SK-N-SH (cell line): Measurements from ENCODE around the gene DIAPH1. TPM values are rescaled to one million over a fixed set of nuclear protein-coding genes. Genes with fewer than 3 reads are reported as not detected.

Source experiments
- CTCF ChIA-PET: fragments of 300-600, 350-600 bp; formaldehyde crosslinking; extraction: SDS; loops from one replicate; lab custom pipeline; 2021; lab: Yijun Ruan, JAX
- POLR2A ChIA-PET: fragments of 350-600 bp; sonication (Branson Sonifier 250); formaldehyde crosslinking; extraction: SDS; loops from one replicate; lab custom pipeline; 2020; ENCODE audit warnings: antibody characterized with exemption, inconsistent platforms; lab: Yijun Ruan, JAX
- DNase-seq: peaks from one replicate; pipeline ENCODE4 v3.0.0; 2012
- H2AFZ ChIP-seq: fragments of 200-600 bp; sonication (generic); 2 replicates; pipeline ENCODE4 v1.8.1; 2016; ENCODE audit warnings: antibody characterized with exemption, mild to moderate bottlenecking, low read depth
- H3F3A ChIP-seq: fragments of 200-600 bp; sonication (generic); replicated peaks from 2 replicates; pipeline ENCODE3; 2016; ENCODE audit warnings: antibody characterized with exemption, mild to moderate bottlenecking; ENCODE audit not compliant: insufficient read depth
- H3K27ac ChIP-seq, 2 experiments: fragments of 200-500 bp in 1 of 2; fragments of 200-600 bp in 1 of 2; sonication (Bioruptor generic) in 1 of 2; sonication (generic), shearing (Covaris generic) in 1 of 2; 2 replicates each; pipeline versions ENCODE4 v1.5.1 to v1.6.1; 2014 to 2016; ENCODE audit warnings: low read depth in 2 of 2, inconsistent platforms in 1 of 2, low read length in 1 of 2, mild to moderate bottlenecking in 1 of 2, mixed read lengths in 1 of 2
- H3K27me3 ChIP-seq: fragments of 200-600 bp; sonication (generic), shearing (Covaris generic); 2 replicates; pipeline ENCODE4 v1.6.1; 2016; ENCODE audit warnings: mixed run types; ENCODE audit not compliant: insufficient read depth
- H3K36me3 ChIP-seq, 2 experiments: fragments of 200-500 bp in 1 of 2; fragments of 200-600 bp in 1 of 2; sonication (Bioruptor generic) in 1 of 2; sonication (generic) in 1 of 2; replicated peaks in 1 of 2; 2 replicates each; pipeline versions ENCODE3 to v1.5.1; 2014 to 2016; ENCODE audit warnings: low read length in 1 of 2, mild to moderate bottlenecking in 1 of 2; ENCODE audit not compliant: insufficient read depth in 2 of 2, control insufficient read depth in 1 of 2
- H3K4me1 ChIP-seq, 2 experiments: fragments of 200-500 bp in 1 of 2; fragments of 200-600 bp in 1 of 2; sonication (Bioruptor generic) in 1 of 2; sonication (generic), shearing (Covaris generic) in 1 of 2; 2 replicates each; pipeline versions ENCODE4 v1.5.1 to v1.6.1; 2014 to 2016; ENCODE audit warnings: low read depth in 1 of 2, low read length in 1 of 2, mixed run types in 1 of 2; ENCODE audit not compliant: insufficient read depth in 2 of 2, control insufficient read depth in 1 of 2
- H3K4me2 ChIP-seq: fragments of 200-600 bp; sonication (generic), shearing (Covaris generic); 2 replicates; pipeline ENCODE4 v1.6.1; 2017; ENCODE audit warnings: mixed run types
- H3K4me3 ChIP-seq, 2 experiments: fragments of 200-500 bp in 1 of 2; fragments of 200-600 bp in 1 of 2; sonication (Bioruptor generic) in 1 of 2; sonication (generic), shearing (Covaris generic) in 1 of 2; 2 replicates each; pipeline versions ENCODE4 v1.5.1 to v1.8.1; 2014 to 2016; ENCODE audit warnings: low read depth in 2 of 2, inconsistent platforms in 1 of 2, low read length in 1 of 2, mild to moderate bottlenecking in 1 of 2, mixed read lengths in 1 of 2, moderate library complexity in 1 of 2
- H3K79me2 ChIP-seq: fragments of 200-600 bp; sonication (generic); 2 replicates; pipeline ENCODE4 v1.8.1; 2017; ENCODE audit warnings: mild to moderate bottlenecking; ENCODE audit not compliant: insufficient read depth
- H3K9ac ChIP-seq: fragments of 200-600 bp; sonication (generic); 2 replicates; pipeline ENCODE4 v1.6.1; 2017; ENCODE audit warnings: mixed run types
- H3K9me2 ChIP-seq: fragments of 200-600 bp; sonication (generic); 2 replicates; pipeline ENCODE4 v1.6.1; 2017; ENCODE audit warnings: mixed run types
- H3K9me3 ChIP-seq: fragments of 200-600 bp; sonication (generic); 2 replicates; pipeline ENCODE4 v1.6.1; 2017; ENCODE audit warnings: mixed run types, mild to moderate bottlenecking, moderate library complexity
- H4K20me1 ChIP-seq: fragments of 200-600 bp; sonication (generic); 2 replicates; pipeline ENCODE4 v1.6.1; 2017; ENCODE audit warnings: mild to moderate bottlenecking, mixed run types; ENCODE audit not compliant: insufficient read depth
- CHD2 ChIP-seq: fragments of 150-350 bp; IDR thresholded peaks from 2 replicates; pipeline ENCODE4 v1.6.1; 2018; ENCODE audit warnings: low read length; ENCODE audit not compliant: partially characterized antibody
- CTCF ChIP-seq: fragments of 200-600 bp; sonication (generic); IDR thresholded peaks from 2 replicates; pipeline ENCODE4 v1.6.1; 2017; ENCODE audit warnings: antibody characterized with exemption, mild to moderate bottlenecking, moderate library complexity
- ELF1 ChIP-seq: IDR thresholded peaks from 2 replicates; pipeline ENCODE4 v1.4.0; 2012
- EP300 ChIP-seq, 2 experiments: IDR thresholded peaks; 2 replicates each; pipeline versions ENCODE4 v1.4.0 to v1.6.1; 2012; ENCODE audit warnings: borderline replicate concordance in 1 of 2, low read depth in 1 of 2, low read length in 1 of 2
- FOSL2 ChIP-seq: IDR thresholded peaks from 2 replicates; pipeline ENCODE4 v1.4.0; 2012; ENCODE audit warnings: low read depth, mild to moderate bottlenecking, moderate library complexity, borderline replicate concordance
- FOXJ3 ChIP-seq: sonication (generic); formaldehyde crosslinking; IDR thresholded peaks from 2 replicates; pipeline ENCODE4 v1.5.1; 2020; ENCODE audit warnings: mild to moderate bottlenecking, missing genetic modification reagents
- FOXM1 ChIP-seq: IDR thresholded peaks from 2 replicates; pipeline ENCODE4 v1.4.0; 2012; ENCODE audit warnings: low read depth, mild to moderate bottlenecking
- MXI1 ChIP-seq: IDR thresholded peaks from 2 replicates; pipeline ENCODE4 v1.6.1; 2012; ENCODE audit warnings: mild to moderate bottlenecking, low read depth, low read length, improper control_type of control experiment
- PBX3 ChIP-seq: IDR thresholded peaks from 2 replicates; pipeline ENCODE4; 2012
- RCOR1 ChIP-seq: fragments of 150-350 bp; IDR thresholded peaks from 2 replicates; pipeline ENCODE4 v1.6.1; 2017; ENCODE audit warnings: antibody characterized with exemption, low read length
- RFX5 ChIP-seq: IDR thresholded peaks from 2 replicates; pipeline ENCODE4 v1.6.1; 2012; ENCODE audit warnings: mild to moderate bottlenecking, improper control_type of control experiment, low read length
- RXRA ChIP-seq: IDR thresholded peaks from 2 replicates; pipeline ENCODE4 v1.4.0; 2012; ENCODE audit warnings: low read depth, mild to moderate bottlenecking, borderline replicate concordance
- SIN3A ChIP-seq: IDR thresholded peaks from 2 replicates; pipeline ENCODE4 v1.6.1; 2012; ENCODE audit warnings: low read depth, mild to moderate bottlenecking, low read length, moderate library complexity, borderline replicate concordance
- SMC3 ChIP-seq: IDR thresholded peaks from 2 replicates; pipeline ENCODE4 v1.6.1; 2012; ENCODE audit warnings: low read depth, low read length, improper control_type of control experiment
- TCF12 ChIP-seq: IDR thresholded peaks from 2 replicates; pipeline ENCODE4 v1.4.0; 2012
- TEAD4 ChIP-seq: IDR thresholded peaks from 2 replicates; pipeline ENCODE4 v1.4.0; 2012; ENCODE audit warnings: mild to moderate bottlenecking, borderline replicate concordance; ENCODE audit not compliant: insufficient read depth
- YY1 ChIP-seq: IDR thresholded peaks from 2 replicates; pipeline ENCODE4 v1.4.0; 2012; ENCODE audit warnings: low read depth, mild to moderate bottlenecking
- WGBS: methylation state at CpG from one replicate; pipeline ENCODE4 v1.1.6; 2017; ENCODE audit warnings: low lambda C conversion rate; 5-methylcytosine and 5-hydroxymethylcytosine counted together
- polyA plus RNA-seq, 3 experiments: library from polyadenylated mRNA; depleted of rRNA; stranded (reverse); fragments of >200 nt; gene quantifications; 2 replicates each; pipeline ENCODE4 v1.2.3, GENCODE V29; 2012
- TF ChIP-seq, protein P1 (sequence below): fragments of 150-350 bp; IDR thresholded peaks from 2 replicates; pipeline ENCODE4 v1.6.1; 2017; ENCODE audit warnings: antibody characterized with exemption, low read length, low read depth, borderline replicate concordance
- TF ChIP-seq, protein P2 (sequence below): fragments of 150-350 bp; IDR thresholded peaks from 2 replicates; pipeline ENCODE4 v1.6.1; 2016; ENCODE audit warnings: mild to moderate bottlenecking, low read depth, low read length
- TF ChIP-seq, protein P3 (sequence below): IDR thresholded peaks from 2 replicates; pipeline ENCODE4 v1.6.1; 2012; ENCODE audit warnings: mild to moderate bottlenecking, low read depth, low read length, moderate library complexity

DIAPH1 gene
- polyA plus RNA-seq, 1 of the 3 experiments (the other 2 are of a cell fraction): 30.4 TPM

- no peaks in the 10 kb centered on the region for H3K9me2 ChIP-seq
- H3K4me2 ChIP-seq: no peak overlapping the region
- H3K79me2 ChIP-seq: peaks cover 39% of the 10 kb centered on the region
- H3K4me3 ChIP-seq: no peak overlapping the region
- H3K4me1 ChIP-seq: peaks cover 2 to 39% of the 10 kb centered on the region in 2 experiments; a peak in 3 of 4 replicates
- H3K36me3 ChIP-seq: peaks cover 15 to 19% of the 10 kb centered on the region in 2 experiments
- H3K9me3 ChIP-seq: no peaks in the 10 kb centered on the region
- no peak overlapping the region for H3K9ac ChIP-seq
- H4K20me1 ChIP-seq: no peaks in the 10 kb centered on the region
- H3K27ac ChIP-seq: no peak overlapping the region
- ChIA-PET CTCF (interaction anchor here (0.6 kb wide), 1 partner anchor 13 kb away, joined by 3 read pairs; no protein-coding TSS in a partner anchor), POLR2A (interaction anchor here (1.1 kb wide), 1 partner anchor 9 kb away, joined by 4 read pairs; no protein-coding TSS in a partner anchor)
- no peak overlapping the region for H2AFZ ChIP-seq
- WGBS: 83% methylated on average over 4 of the region's 4 CpGs
- no peak for DNase-seq
- peaks cover 2% of the 10 kb centered on the region for H3F3A ChIP-seq
- TF ChIP-seq SMC3: no peak
- TF ChIP-seq, protein P1, sequence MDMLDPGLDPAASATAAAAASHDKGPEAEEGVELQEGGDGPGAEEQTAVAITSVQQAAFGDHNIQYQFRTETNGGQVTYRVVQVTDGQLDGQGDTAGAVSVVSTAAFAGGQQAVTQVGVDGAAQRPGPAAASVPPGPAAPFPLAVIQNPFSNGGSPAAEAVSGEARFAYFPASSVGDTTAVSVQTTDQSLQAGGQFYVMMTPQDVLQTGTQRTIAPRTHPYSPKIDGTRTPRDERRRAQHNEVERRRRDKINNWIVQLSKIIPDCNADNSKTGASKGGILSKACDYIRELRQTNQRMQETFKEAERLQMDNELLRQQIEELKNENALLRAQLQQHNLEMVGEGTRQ: no peak
- no peak for TF ChIP-seq YY1
- TF ChIP-seq, protein P2, sequence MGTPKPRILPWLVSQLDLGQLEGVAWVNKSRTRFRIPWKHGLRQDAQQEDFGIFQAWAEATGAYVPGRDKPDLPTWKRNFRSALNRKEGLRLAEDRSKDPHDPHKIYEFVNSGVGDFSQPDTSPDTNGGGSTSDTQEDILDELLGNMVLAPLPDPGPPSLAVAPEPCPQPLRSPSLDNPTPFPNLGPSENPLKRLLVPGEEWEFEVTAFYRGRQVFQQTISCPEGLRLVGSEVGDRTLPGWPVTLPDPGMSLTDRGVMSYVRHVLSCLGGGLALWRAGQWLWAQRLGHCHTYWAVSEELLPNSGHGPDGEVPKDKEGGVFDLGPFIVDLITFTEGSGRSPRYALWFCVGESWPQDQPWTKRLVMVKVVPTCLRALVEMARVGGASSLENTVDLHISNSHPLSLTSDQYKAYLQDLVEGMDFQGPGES: no peak
- TF ChIP-seq TCF12: no peak
- TF ChIP-seq CHD2: no peak
- no peak for TF ChIP-seq FOXM1
- no peak for TF ChIP-seq RXRA
- TF ChIP-seq TEAD4: no peak
- TF ChIP-seq MXI1: no peak
- no peak for TF ChIP-seq EP300 (IDR thresholded peaks at IDR 0.05; ENCODE audit: borderline replicate concordance in 1 of 2, low read depth in 1 of 2, low read length in 1 of 2)
- TF ChIP-seq SIN3A: no peak
- TF ChIP-seq RFX5: no peak
- TF ChIP-seq FOSL2: no peak
- TF ChIP-seq RCOR1: no peak
- no peak for TF ChIP-seq PBX3
- no peak for TF ChIP-seq ELF1
- TF ChIP-seq, protein P3, sequence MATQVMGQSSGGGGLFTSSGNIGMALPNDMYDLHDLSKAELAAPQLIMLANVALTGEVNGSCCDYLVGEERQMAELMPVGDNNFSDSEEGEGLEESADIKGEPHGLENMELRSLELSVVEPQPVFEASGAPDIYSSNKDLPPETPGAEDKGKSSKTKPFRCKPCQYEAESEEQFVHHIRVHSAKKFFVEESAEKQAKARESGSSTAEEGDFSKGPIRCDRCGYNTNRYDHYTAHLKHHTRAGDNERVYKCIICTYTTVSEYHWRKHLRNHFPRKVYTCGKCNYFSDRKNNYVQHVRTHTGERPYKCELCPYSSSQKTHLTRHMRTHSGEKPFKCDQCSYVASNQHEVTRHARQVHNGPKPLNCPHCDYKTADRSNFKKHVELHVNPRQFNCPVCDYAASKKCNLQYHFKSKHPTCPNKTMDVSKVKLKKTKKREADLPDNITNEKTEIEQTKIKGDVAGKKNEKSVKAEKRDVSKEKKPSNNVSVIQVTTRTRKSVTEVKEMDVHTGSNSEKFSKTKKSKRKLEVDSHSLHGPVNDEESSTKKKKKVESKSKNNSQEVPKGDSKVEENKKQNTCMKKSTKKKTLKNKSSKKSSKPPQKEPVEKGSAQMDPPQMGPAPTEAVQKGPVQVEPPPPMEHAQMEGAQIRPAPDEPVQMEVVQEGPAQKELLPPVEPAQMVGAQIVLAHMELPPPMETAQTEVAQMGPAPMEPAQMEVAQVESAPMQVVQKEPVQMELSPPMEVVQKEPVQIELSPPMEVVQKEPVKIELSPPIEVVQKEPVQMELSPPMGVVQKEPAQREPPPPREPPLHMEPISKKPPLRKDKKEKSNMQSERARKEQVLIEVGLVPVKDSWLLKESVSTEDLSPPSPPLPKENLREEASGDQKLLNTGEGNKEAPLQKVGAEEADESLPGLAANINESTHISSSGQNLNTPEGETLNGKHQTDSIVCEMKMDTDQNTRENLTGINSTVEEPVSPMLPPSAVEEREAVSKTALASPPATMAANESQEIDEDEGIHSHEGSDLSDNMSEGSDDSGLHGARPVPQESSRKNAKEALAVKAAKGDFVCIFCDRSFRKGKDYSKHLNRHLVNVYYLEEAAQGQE: no peak
- no peak for TF ChIP-seq FOXJ3
- no peak for TF ChIP-seq CTCF
- H3K27me3 ChIP-seq: no peaks in the 10 kb centered on the region
Observed at GRCh38 chr5:141496038-141496437, 122.8 kb downstream of the DIAPH1 start.
